OCI-LY7 (cell line): ENCODE data around the gene POC1B. TPM values are rescaled to one million over a fixed set of nuclear protein-coding genes. Genes with fewer than 3 reads are reported as not detected.

ENCODE experiments used
- BruUV-seq: library from RNA; stranded (reverse); fragments of 400-500 nt; replicated peaks from 2 replicates; lab custom pipeline; 2021; lab: Mats Ljungman, UMichigan
- CTCF ChIA-PET: fragments of 300-600 bp; sonication (Branson Sonifier 250); formaldehyde crosslinking; loops from one replicate; lab custom pipeline; 2022; ENCODE audit warnings: antibody characterized with exemption; ENCODE audit not compliant: unreplicated experiment; lab: Charles Lee
- POLR2A ChIA-PET: fragments of 300-600 bp; sonication (Branson Sonifier 250); formaldehyde crosslinking; loops from one replicate; lab custom pipeline; 2022; ENCODE audit warnings: antibody characterized with exemption; lab: Charles Lee
- DNase-seq: peaks from one replicate; pipeline ENCODE4 v3.0.0-alpha.2; 2015; ENCODE audit warnings: low spot score
- H2AFZ ChIP-seq: fragments of 200-600 bp; sonication (generic), shearing (Covaris generic); 2 replicates; pipeline ENCODE4 v1.6.1; 2014; ENCODE audit warnings: mild to moderate bottlenecking, antibody characterized with exemption, low read length, moderate library complexity
- H3K27ac ChIP-seq: fragments of 200-600 bp; sonication (generic); 2 replicates; pipeline ENCODE4 v1.5.1; 2014; ENCODE audit warnings: mixed run types, low read depth, mild to moderate bottlenecking, moderate library complexity, low read length, inconsistent platforms; ENCODE audit not compliant: poor library complexity, severe bottlenecking
- H3K36me3 ChIP-seq: fragments of 200-600 bp; sonication (generic); 2 replicates; pipeline ENCODE4 v1.6.1; 2014; ENCODE audit warnings: mild to moderate bottlenecking, antibody characterized with exemption, low read length, moderate library complexity, mixed read lengths; ENCODE audit not compliant: insufficient read depth
- H3K4me1 ChIP-seq: fragments of 200-600 bp; sonication (generic); 2 replicates; pipeline ENCODE4 v1.5.1; 2014; ENCODE audit warnings: mild to moderate bottlenecking, low read length; ENCODE audit not compliant: insufficient read depth, poor library complexity, severe bottlenecking
- H3K4me2 ChIP-seq: fragments of 200-600 bp; sonication (generic); 2 replicates; pipeline ENCODE4 v1.6.1; 2014; ENCODE audit warnings: mild to moderate bottlenecking, low read length
- H3K4me3 ChIP-seq: fragments of 200-600 bp; sonication (generic); 2 replicates; pipeline ENCODE4 v1.5.1; 2014; ENCODE audit warnings: mild to moderate bottlenecking, low read depth, low read length; ENCODE audit not compliant: poor library complexity, severe bottlenecking
- H3K79me2 ChIP-seq: fragments of 200-600 bp; sonication (generic); 2 replicates; pipeline ENCODE4 v1.6.1; 2016; ENCODE audit warnings: low read depth, mild to moderate bottlenecking, low read length, moderate library complexity, mixed read lengths; ENCODE audit not compliant: insufficient read depth
- H3K9me2 ChIP-seq: fragments of 200-600 bp; sonication (generic); 2 replicates; pipeline ENCODE4 v1.6.1; 2016; ENCODE audit warnings: mild to moderate bottlenecking, low read length, mixed read lengths; ENCODE audit not compliant: insufficient read depth
- H3K9me3 ChIP-seq: fragments of 200-600 bp; sonication (generic); 2 replicates; pipeline ENCODE4 v1.6.1; 2014; ENCODE audit warnings: mild to moderate bottlenecking, mixed run types, low read length, mixed read lengths
- H4K20me1 ChIP-seq: fragments of 200-600 bp; sonication (generic); 2 replicates; pipeline ENCODE4 v1.6.1; 2014; ENCODE audit warnings: mild to moderate bottlenecking, antibody characterized with exemption, low read length, moderate library complexity, mixed read lengths; ENCODE audit not compliant: insufficient read depth
- EZH2phosphoT487 ChIP-seq: fragments of 200-600 bp; sonication (generic); IDR thresholded peaks from 2 replicates; pipeline ENCODE4 v1.6.1; 2018; ENCODE audit warnings: low read depth, borderline replicate concordance, mild to moderate bottlenecking, mixed run types, antibody characterized with exemption, low read length, moderate library complexity, mixed read lengths
- intact Hi-C: fragments of 100-400 bp; cut with micrococcal nuclease; formaldehyde crosslinking; loops from one replicate; pipeline ENCODE4 v1.10.0; 2022; ENCODE audit not compliant: unreplicated experiment
- total RNA-seq, 2 experiments: library from RNA; depleted of rRNA in 1 of 2; stranded (reverse); fragments of >200 nt in 1 of 2; shearing (Covaris generic) in 1 of 2; gene quantifications; 2 replicates each; pipeline ENCODE4 v1.2.3, GENCODE V29; 2014 to 2022
- TF ChIP-seq, protein P1 (sequence below): fragments of 200-600 bp; sonication (generic); conservative IDR thresholded peaks from 2 replicates; pipeline ENCODE4 v1.5.1; 2014; ENCODE audit warnings: mild to moderate bottlenecking, antibody characterized with exemption, low read length, moderate library complexity, mixed read lengths

The POC1B gene
- total RNA-seq, 2 experiments from 2014 or later: 28.9 to 30.9 TPM

DNA sequence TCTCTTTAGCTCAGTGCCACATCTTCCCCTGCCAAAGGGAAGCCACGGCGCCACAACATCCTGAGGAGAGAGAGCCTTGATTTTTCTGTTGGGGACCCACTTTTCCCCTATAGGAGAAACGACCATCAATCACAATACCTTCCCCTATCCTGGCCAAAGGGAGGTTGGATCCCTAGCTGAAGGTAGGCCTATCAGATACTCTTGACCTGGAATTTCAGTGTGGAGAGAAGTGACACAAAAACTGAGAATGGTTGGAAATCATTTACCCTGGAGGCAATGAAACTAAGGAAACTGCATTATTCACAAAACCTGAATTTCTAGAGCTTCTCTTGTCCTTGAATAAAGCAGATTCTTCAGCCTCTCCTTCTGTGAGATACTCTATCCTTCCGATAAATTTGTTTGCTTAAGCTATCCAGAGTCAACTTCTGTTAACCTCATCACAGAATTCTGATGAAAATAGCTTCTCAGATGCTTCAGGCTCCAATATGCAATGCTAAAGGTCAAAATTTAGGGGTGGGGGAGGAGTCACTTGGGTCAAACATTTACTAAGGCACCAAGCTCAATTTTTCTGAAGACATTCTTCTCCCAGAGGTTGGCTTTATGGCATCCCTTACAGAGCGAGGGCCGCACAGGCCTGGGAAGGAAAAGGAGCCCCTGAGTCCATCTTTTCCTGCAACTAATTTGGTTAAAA lies 146.6 kb downstream of the POC1B start:
- no peaks in the 10 kb centered on the region for H4K20me1 ChIP-seq
- no peaks in the 10 kb centered on the region for H3K36me3 ChIP-seq
- intact Hi-C loops: no loop called here
- H3K79me2 ChIP-seq: no peaks in the 10 kb centered on the region
- POLR2A ChIA-PET: interaction anchor here (0.6 to 0.7 kb wide), 2 partner anchors 26 to 280 kb away, joined by 3 read pairs; no protein-coding TSS in a partner anchor
- CTCF ChIA-PET: interaction anchor here (0.5 kb wide), 1 partner anchor 43 kb away, joined by 3 read pairs; no protein-coding TSS in a partner anchor
- H3K4me1 ChIP-seq: no peaks in the 10 kb centered on the region
- H3K9me3 ChIP-seq: no peaks in the 10 kb centered on the region
- no peak overlapping the region for H3K4me2 ChIP-seq
- H3K9me2 ChIP-seq: no peaks in the 10 kb centered on the region
- TF ChIP-seq EZH2phosphoT487: no peak
- TF ChIP-seq, protein P1, sequence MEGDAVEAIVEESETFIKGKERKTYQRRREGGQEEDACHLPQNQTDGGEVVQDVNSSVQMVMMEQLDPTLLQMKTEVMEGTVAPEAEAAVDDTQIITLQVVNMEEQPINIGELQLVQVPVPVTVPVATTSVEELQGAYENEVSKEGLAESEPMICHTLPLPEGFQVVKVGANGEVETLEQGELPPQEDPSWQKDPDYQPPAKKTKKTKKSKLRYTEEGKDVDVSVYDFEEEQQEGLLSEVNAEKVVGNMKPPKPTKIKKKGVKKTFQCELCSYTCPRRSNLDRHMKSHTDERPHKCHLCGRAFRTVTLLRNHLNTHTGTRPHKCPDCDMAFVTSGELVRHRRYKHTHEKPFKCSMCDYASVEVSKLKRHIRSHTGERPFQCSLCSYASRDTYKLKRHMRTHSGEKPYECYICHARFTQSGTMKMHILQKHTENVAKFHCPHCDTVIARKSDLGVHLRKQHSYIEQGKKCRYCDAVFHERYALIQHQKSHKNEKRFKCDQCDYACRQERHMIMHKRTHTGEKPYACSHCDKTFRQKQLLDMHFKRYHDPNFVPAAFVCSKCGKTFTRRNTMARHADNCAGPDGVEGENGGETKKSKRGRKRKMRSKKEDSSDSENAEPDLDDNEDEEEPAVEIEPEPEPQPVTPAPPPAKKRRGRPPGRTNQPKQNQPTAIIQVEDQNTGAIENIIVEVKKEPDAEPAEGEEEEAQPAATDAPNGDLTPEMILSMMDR: no peak
- no peak overlapping the region for H3K27ac ChIP-seq
- no peak for DNase-seq
- H3K4me3 ChIP-seq: no peak overlapping the region
- BruUV-seq: no TSS peak
- H2AFZ ChIP-seq: no peak overlapping the region

DNA sequence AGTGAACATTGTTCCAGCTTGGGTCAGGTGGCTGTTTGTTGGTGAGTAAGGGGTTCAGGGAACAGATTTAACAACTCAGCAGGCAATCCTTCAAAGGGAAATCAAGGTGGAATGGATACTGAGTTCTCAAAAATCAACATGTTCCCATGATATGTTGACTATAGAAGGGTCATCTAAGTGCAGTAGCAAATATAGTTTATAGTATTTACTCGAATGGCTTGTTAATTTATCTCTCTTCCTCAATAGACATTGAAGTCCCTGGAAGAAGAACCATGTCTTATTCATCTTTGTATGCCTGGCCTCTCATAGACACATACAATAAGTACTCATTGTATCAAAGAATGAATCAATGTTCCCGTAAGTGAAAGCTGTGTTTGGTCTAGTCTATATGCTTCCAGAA lies 149.0 kb downstream of the POC1B start:
- H3K79me2 ChIP-seq: no peaks in the 10 kb centered on the region
- H3K4me3 ChIP-seq: no peak overlapping the region
- H3K27ac ChIP-seq: no peak overlapping the region
- no peak overlapping the region for H2AFZ ChIP-seq
- no peaks in the 10 kb centered on the region for H3K9me3 ChIP-seq
- no peaks in the 10 kb centered on the region for H3K4me1 ChIP-seq
- DNase-seq: no peak
- ChIA-PET POLR2A (no interaction called here), CTCF (no interaction called here)
- intact Hi-C loops: no loop called here
- H4K20me1 ChIP-seq: no peaks in the 10 kb centered on the region
- BruUV-seq: no TSS peak
- no peaks in the 10 kb centered on the region for H3K36me3 ChIP-seq
- no peaks in the 10 kb centered on the region for H3K9me2 ChIP-seq
- no peak for TF ChIP-seq EZH2phosphoT487
- TF ChIP-seq, protein P1: no peak
- no peak overlapping the region for H3K4me2 ChIP-seq

DNA sequence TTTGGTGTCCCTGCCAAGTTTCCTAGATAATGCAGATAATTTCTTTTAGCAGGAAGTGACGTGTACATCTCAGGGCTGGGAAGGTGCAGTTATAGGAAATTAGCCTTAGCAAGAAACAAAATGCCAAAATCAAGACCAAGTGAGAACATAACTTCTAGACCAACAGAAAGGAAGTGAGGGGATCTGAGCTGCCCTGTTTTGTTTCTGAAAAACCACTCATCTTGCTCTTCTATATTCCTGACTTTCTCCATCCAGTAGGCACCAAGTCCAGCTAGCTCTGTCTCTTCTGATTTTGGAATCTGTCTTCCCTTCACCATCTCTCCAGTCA lies 149.7 kb downstream of the POC1B start:
- ChIA-PET CTCF (no interaction called here), POLR2A (no interaction called here)
- DNase-seq: no peak
- H3K4me3 ChIP-seq: no peak overlapping the region
- H2AFZ ChIP-seq: no peak overlapping the region
- no TSS peak for BruUV-seq
- no peaks in the 10 kb centered on the region for H3K79me2 ChIP-seq
- H3K4me2 ChIP-seq: no peak overlapping the region
- intact Hi-C loops: no loop called here
- H4K20me1 ChIP-seq: no peaks in the 10 kb centered on the region
- no peaks in the 10 kb centered on the region for H3K36me3 ChIP-seq
- no peak overlapping the region for H3K27ac ChIP-seq
- no peaks in the 10 kb centered on the region for H3K9me2 ChIP-seq
- no peaks in the 10 kb centered on the region for H3K4me1 ChIP-seq
- TF ChIP-seq, protein P1: no peak
- no peak for TF ChIP-seq EZH2phosphoT487
- H3K9me3 ChIP-seq: no peaks in the 10 kb centered on the region
